HG03378 (cell line): Measurements from ENCODE around the gene KLHL36.

Experiments
- ATAC-seq: cut with Tn5 transposase; IDR thresholded peaks from one replicate; pipeline ENCODE4 v1.9.1; 2021; ENCODE audit warnings: mild to moderate bottlenecking, moderate library complexity; ENCODE audit not compliant: unreplicated experiment

KLHL36 gene

GRCh38 chr16:84641643-84642358 is 6.5 kb upstream of the KLHL36 start:
- ATAC-seq, result no peak

- ATAC-seq, result no peak
Observed at GRCh38 chr16:84643180-84643583, 5.1 kb upstream of the KLHL36 start.

- no peak for ATAC-seq
Observed at GRCh38 chr16:84643674-84644073, 4.6 kb upstream of the KLHL36 start.

- ATAC-seq, result no peak
Observed at GRCh38 chr16:84648595-84649510, 542 bp downstream of the KLHL36 start.

GRCh38 chr16:84649511-84649861 is 1.2 kb downstream of the KLHL36 start:
- ATAC-seq, result no peak

- no peak for ATAC-seq
Observed at GRCh38 chr16:84650062-84650991, 2.0 kb downstream of the KLHL36 start.

GRCh38 chr16:84652566-84652965 is 4.3 kb downstream of the KLHL36 start:
- no peak for ATAC-seq

- no peak for ATAC-seq
Observed at GRCh38 chr16:84654238-84654637, 5.9 kb downstream of the KLHL36 start.

- no peak for ATAC-seq
Observed at GRCh38 chr16:84654998-84655397, 6.7 kb downstream of the KLHL36 start.

GRCh38 chr16:84656649-84657048 is 8.3 kb downstream of the KLHL36 start:
- no peak for ATAC-seq

- ATAC-seq, result no peak
Observed at GRCh38 chr16:84657229-84657837, 9.0 kb downstream of the KLHL36 start.

- ATAC-seq, result no peak
Observed at GRCh38 chr16:84658690-84659089, 10.4 kb downstream of the KLHL36 start.

- no peak for ATAC-seq
Observed at GRCh38 chr16:84659656-84660300, 11.5 kb downstream of the KLHL36 start.

GRCh38 chr16:84660973-84661372 is 12.7 kb downstream of the KLHL36 start:
- ATAC-seq, result no peak

- ATAC-seq, result no peak
Observed at GRCh38 chr16:84661418-84662060, 13.2 kb downstream of the KLHL36 start.

GRCh38 chr16:84662471-84662870 is 14.2 kb downstream of the KLHL36 start:
- no peak for ATAC-seq

GRCh38 chr16:84663433-84664101 is 15.3 kb downstream of the KLHL36 start:
- peak; percentile 80 for ATAC-seq

GRCh38 chr16:84665359-84665758 is 17.0 kb downstream of the KLHL36 start:
- no peak for ATAC-seq

GRCh38 chr16:84665843-84666242 is 17.5 kb downstream of the KLHL36 start:
- no peak for ATAC-seq
